ENCODE measurements around the gene BDNF.

BDNF gene

GRCh38 chr11:27605422-27605821 lies 94.8 kb downstream of the BDNF start:
- in situ Hi-C loops (cut with MboI; ENCODE audit: low sequenced_read_pairs): no loop called here
